SK-N-MC (cell line): Measurements from ENCODE around the gene GTSF1L.

Experiments
- EZH2 ChIP-seq: fragments of 200-600 bp; sonication (generic); IDR thresholded peaks from one replicate; pipeline ENCODE4 v1.6.1; 2017; ENCODE audit warnings: antibody characterized with exemption
- POLR2AphosphoS5 ChIP-seq: IDR thresholded peaks from 2 replicates; pipeline ENCODE4 v1.6.1; 2012; ENCODE audit warnings: mild to moderate bottlenecking, low read depth, low read length, borderline replicate concordance

DNA sequence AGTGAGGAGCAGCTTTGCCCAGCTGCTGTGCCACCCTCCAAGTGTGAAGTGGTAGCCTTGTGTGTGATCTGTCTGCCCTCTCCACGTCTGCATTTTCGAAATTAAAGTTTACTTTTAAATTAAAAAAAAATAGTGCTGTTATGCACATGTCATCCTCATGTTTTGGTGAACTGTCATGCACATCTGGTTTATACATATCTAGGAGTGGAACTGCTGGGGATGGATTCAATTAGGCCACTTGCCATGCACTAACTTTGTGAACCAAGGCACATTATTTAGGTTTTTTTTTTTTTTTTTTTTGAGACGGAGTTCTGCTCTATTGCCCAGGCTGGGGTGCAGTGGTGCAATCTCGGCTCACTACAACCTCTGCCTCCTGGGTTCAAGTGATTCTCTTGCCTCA, 3.6 kb downstream of the GTSF1L start:
- no peak for TF ChIP-seq EZH2
- no peak for TF ChIP-seq POLR2AphosphoS5
